Activated naive CD4-positive, alpha-beta T cell treated with anti-CD3 and anti-CD28 coated beads, Interleukin-2, amount 50 U/mL, for 24 hours (primary cell): ENCODE measurements around the gene ASXL3.

Experiments
- H3K27ac Mint-ChIP-seq: one replicate; pipeline ENCODE4 v1.8.0; 2021; ENCODE audit warnings: mild to moderate bottlenecking, mixed read lengths
- H3K27me3 Mint-ChIP-seq: one replicate; pipeline ENCODE4 v1.8.0; 2021; ENCODE audit warnings: mixed read lengths
- H3K36me3 Mint-ChIP-seq: one replicate; pipeline ENCODE4 v1.8.0; 2021; ENCODE audit warnings: mixed read lengths
- H3K4me1 Mint-ChIP-seq: one replicate; pipeline ENCODE4 v1.8.0; 2021; ENCODE audit warnings: mixed read lengths
- H3K4me3 Mint-ChIP-seq: one replicate; pipeline ENCODE4 v1.8.0; 2021; ENCODE audit warnings: mild to moderate bottlenecking, mixed read lengths
- H3K9me3 Mint-ChIP-seq: one replicate; pipeline ENCODE4 v1.8.0; 2021; ENCODE audit warnings: mixed read lengths

ASXL3 gene

DNA sequence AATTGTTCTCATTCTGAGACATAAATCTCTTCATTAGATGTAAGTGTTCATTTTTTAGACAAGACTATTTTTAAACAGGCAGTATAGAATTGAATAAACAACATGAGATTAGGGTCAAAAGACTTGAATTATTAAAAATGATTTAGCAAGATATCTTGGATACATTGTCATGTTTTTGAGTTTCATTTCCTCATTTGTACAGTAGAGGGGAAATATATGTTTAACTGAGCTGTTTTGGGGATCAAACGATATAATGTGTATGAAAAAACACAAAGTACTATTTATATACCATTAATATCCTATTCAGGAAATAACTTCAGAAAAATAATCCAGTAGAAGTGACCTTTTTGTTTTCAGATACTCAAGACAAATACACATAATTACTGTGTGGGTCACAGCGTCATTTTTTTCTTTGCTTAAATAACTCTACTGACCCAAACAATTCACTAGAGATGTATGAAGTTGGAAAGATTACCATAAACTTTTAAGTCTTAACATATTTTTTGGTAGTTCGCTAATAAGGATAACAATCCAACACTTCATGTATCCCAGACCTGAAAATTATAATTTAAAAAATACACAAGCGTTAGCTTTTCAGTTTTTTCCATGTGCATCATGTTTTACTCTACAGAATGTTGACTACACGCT is 896 bp upstream of the ASXL3 start:
- peaks cover 20% of the 10 kb centered on the region for H3K27me3 Mint-ChIP-seq
- H3K4me1 Mint-ChIP-seq = peaks cover 5% of the 10 kb centered on the region
- no peak overlapping the region for H3K27ac Mint-ChIP-seq
- no peak overlapping the region for H3K4me3 Mint-ChIP-seq
- peaks cover 5% of the 10 kb centered on the region for H3K9me3 Mint-ChIP-seq
- H3K36me3 Mint-ChIP-seq = peaks cover 3% of the 10 kb centered on the region

DNA sequence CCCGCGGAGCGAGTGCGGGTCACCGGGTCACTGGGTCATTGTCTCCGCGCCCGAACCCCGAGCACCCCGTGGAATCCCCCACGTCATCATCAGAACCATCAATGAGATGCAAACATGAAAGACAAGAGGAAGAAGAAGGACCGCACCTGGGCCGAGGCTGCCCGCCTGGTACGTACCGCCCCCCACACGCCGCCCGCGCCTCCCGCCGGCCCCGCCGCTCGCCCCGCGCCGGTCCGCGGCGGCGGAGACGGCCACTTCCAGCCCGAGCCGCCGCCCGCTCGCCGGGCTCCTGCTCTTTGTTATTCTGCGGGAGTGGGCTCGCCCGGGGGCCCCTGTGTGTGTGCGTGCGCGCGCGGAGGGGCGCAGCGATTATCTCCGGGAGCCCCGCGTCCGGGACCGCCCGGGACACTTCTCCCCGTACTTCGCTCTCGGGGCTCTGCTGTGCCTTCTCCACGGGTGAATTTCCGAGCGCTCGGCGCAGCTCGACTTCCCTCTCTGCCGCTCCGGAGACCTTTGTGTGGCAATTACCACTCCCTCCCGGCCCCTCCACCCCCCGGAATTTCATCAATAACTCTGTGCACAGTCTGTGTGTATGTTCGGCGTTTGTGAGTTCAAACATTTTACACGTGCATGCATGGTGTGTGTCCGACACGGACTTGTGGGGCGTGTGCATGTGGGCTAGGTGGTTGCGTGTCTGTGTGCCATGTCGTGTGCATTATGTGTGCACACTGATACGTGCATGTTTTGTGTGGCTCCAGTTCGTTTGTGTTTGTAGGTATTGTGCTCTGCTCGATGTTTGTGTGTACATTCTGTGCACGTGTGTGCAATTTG is 714 bp downstream of the ASXL3 start:
- no peak overlapping the region for H3K27ac Mint-ChIP-seq
- peaks cover 5% of the 10 kb centered on the region for H3K4me1 Mint-ChIP-seq
- peaks cover 5% of the 10 kb centered on the region for H3K9me3 Mint-ChIP-seq
- no peak overlapping the region for H3K4me3 Mint-ChIP-seq
- H3K27me3 Mint-ChIP-seq = peaks cover 20% of the 10 kb centered on the region
- H3K36me3 Mint-ChIP-seq = peaks cover 3% of the 10 kb centered on the region

DNA sequence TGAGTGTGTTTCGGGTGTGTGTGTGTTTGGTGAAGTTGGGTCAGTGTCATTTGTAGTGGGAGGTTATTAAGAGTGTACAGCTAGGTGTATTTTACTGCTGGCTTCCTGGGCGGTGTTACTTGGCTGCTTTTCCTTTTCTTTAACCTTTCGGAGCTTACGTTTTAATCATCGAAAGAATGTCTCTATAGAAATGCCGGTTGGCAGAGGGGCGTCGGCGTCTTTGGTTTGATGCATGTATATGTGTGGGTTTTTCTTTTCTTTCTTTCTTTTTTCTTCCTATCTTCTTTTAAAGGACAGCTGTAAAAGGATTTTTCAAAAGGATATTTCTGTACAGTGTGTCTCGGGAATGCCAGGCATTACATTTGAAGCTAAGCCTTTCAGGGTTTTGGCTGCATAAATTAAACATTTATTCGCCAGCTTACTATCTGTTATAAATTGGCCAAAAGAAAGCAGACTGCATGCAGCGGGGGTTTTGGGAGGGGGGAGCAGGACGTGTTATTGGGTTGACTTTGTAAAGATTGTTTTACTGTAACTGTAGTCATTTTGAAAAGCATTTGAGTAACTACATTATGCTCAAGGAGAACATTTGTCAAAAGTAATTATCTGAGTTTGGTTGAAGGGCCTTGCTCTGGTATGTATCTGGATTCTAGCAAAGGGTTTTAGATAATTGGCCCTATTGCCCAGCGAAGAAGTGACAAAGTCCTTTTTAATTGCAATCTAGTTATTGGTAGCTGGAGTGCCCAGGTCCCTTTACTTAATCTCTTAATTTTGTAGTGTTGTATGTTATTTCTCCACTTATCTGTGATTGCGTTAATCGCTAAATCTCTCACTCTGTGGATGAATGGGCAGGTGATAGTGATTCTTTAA is 1.6 kb downstream of the ASXL3 start:
- Mint-ChIP-seq H3K9me3 (peaks cover 5% of the 10 kb centered on the region), H3K36me3 (peaks cover 3% of the 10 kb centered on the region), H3K27ac (no peak overlapping the region), H3K4me1 (peaks cover 5% of the 10 kb centered on the region), H3K27me3 (peaks cover 20% of the 10 kb centered on the region), H3K4me3 (no peak overlapping the region)

DNA sequence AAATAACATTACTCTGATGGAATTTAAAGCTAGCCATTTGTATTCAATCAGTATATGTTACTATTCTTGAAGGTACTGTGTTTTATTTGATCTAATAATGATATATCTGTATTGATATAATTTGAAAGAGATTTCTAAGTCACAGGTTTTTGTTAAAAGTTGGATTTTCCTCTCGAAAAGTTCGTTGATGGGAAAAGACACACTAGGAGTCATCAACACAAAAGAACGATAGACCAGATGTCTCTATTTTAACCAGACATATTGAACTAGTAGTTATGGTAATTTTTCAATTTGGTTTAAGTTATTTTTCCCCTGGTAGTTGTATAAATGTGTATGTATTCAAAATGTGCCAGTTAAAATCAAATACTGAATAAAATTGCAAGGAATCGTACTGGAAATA is 2.5 kb downstream of the ASXL3 start:
- H3K4me3 Mint-ChIP-seq = no peak overlapping the region
- H3K36me3 Mint-ChIP-seq = peaks cover 3% of the 10 kb centered on the region
- H3K27ac Mint-ChIP-seq = no peak overlapping the region
- H3K4me1 Mint-ChIP-seq = peaks cover 5% of the 10 kb centered on the region
- peaks cover 5% of the 10 kb centered on the region for H3K9me3 Mint-ChIP-seq
- peaks cover 20% of the 10 kb centered on the region for H3K27me3 Mint-ChIP-seq

DNA sequence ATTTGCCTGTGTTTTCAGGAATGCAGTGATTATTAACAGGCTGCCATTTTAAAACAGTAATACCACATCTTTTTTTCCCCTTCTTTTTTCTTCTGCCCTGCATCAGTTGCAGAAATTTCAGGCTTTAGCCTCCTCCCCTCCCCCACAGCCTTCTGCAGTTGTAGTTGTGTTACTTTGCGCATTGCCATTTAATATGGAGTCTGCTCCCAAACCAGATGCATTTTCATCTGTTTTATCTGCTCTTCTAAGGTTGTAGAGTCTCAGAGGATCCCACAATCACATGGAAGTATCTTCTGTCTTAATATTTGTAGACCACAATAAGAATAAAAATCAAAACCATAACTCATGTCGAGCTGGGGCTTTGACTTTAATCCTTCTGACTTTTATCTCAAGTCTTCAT is 3.8 kb downstream of the ASXL3 start:
- Mint-ChIP-seq H3K9me3 (peaks cover 6% of the 10 kb centered on the region), H3K27me3 (peaks cover 14% of the 10 kb centered on the region), H3K4me3 (no peak overlapping the region), H3K36me3 (peaks cover 3% of the 10 kb centered on the region), H3K27ac (no peak overlapping the region), H3K4me1 (peaks cover 5% of the 10 kb centered on the region)

DNA sequence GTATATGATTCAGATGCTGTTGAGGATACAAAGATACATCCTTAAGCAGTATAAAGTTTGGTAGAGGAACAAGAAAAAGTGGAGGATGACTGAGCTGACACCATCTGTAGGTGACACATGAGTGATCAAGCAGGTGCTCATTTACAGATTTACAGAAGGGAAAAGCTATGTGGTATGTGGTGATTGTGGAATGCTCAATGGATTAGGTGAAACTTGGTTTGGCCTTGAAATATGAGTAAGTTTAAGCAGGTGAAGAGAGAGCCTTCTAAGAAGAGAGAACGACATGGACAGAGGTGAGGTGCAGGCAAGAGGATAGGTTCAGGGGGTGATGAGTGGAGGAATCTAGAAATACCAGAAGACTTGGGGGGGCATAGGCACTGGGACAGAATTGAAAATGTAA is 5.9 kb downstream of the ASXL3 start:
- peaks cover 8% of the 10 kb centered on the region for H3K27me3 Mint-ChIP-seq
- peaks cover 7% of the 10 kb centered on the region for H3K9me3 Mint-ChIP-seq
- no peaks in the 10 kb centered on the region for H3K36me3 Mint-ChIP-seq
- no peaks in the 10 kb centered on the region for H3K4me1 Mint-ChIP-seq
- H3K4me3 Mint-ChIP-seq = no peak overlapping the region
- H3K27ac Mint-ChIP-seq = no peak overlapping the region

DNA sequence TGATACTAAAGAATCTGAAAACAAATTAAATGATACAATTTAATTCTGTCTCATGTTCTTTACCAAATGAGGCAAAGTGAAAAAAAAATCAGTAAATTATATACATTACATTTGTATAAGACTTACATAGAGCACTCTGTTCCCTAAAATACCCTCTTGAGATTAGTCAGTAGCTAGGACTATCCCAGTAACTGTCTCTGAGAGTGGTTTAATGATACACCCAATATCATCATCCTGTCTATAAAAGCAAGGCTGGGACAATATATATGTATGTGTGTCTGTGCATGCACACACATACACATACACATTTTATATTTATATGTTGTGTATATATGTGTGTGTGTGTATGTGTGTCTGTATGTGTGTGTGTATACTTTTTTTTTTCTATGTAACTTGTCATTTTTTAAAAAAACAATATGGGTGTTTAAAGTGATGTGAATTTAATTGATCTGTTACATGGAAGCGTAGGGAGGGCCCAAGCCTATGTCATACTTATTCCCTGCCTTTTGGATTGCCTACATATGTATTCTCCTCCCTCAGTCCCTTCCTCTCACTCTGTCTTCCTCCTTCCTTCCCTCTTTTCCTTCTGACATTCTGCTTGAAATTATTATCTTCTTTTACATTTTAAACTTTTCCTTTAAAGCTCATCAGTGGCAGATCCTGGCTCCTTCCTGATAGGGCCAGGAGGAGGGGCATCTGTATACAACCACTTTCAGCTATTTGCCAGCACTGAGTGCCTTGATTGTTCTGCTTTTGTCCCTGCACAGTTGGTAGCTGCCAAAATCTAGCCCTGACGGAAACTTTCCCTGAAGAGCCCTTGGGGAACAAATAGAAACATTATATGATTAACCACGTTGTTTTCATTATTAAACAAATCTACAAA is 6.8 kb downstream of the ASXL3 start:
- H3K27me3 Mint-ChIP-seq = peaks cover 8% of the 10 kb centered on the region
- H3K9me3 Mint-ChIP-seq = peaks cover 7% of the 10 kb centered on the region
- no peaks in the 10 kb centered on the region for H3K36me3 Mint-ChIP-seq
- H3K4me3 Mint-ChIP-seq = no peak overlapping the region
- no peak overlapping the region for H3K27ac Mint-ChIP-seq
- no peaks in the 10 kb centered on the region for H3K4me1 Mint-ChIP-seq

DNA sequence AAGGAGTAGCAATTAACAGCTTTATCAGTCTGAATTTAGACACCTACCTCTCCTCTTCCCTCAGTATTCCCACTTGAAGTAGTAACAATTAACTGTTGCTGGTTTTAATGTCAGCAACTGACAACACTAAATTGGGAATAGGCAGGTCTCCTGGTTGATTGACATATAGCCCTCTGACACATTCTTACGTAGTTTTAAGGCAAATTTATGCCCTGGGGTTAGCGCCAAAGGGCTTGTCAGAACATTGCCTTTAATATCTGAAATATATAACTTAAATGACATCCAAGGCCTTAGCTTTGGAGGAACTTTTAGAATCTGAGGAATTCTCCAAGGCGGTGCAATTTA is 7.4 kb downstream of the ASXL3 start:
- H3K36me3 Mint-ChIP-seq = no peaks in the 10 kb centered on the region
- no peaks in the 10 kb centered on the region for H3K4me1 Mint-ChIP-seq
- H3K9me3 Mint-ChIP-seq = peaks cover 7% of the 10 kb centered on the region
- no peak overlapping the region for H3K27ac Mint-ChIP-seq
- H3K4me3 Mint-ChIP-seq = no peak overlapping the region
- peaks cover 8% of the 10 kb centered on the region for H3K27me3 Mint-ChIP-seq

DNA sequence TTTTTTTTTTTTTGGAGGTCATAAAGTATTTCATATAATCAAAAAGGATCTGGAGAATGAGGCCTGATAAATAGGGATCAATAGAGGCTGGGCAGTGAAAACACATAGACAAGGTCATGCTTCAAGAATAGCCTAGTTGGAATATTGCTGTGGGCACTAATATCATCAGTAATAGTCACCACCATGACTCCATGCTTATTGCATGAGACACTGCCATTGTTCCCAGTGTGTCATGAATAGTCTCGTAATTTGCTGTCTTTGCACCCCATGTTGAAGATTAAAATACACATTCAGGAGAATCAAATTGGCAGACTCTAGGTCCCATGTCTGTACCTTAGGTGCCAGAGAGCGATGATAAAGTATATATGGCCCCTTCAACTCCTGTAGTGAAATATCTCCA is 10.3 kb downstream of the ASXL3 start:
- Mint-ChIP-seq H3K27ac (no peak overlapping the region), H3K4me3 (no peak overlapping the region), H3K27me3 (no peaks in the 10 kb centered on the region), H3K36me3 (no peaks in the 10 kb centered on the region), H3K4me1 (no peaks in the 10 kb centered on the region), H3K9me3 (peaks cover 12% of the 10 kb centered on the region)

DNA sequence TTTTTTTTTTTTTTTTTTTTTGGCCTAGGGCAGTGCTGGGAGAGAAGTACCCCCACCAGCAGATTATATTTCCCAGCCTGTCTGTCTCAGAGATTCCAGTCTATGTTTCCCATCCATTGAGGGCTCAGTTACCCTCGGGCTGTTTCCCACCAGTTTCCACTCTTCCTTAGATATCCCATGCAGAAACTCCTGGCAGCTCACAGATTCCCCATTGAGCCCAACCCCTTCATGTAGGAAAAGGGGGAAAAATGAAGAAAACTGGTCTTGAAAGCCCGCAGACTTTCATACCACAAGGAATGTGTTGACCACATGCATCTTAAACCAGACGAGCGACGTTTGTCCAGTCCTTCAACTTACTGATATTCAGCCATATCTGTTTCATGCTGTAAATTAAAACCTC is 15.2 kb downstream of the ASXL3 start:
- Mint-ChIP-seq H3K4me3 (no peak overlapping the region), H3K27ac (no peak overlapping the region), H3K27me3 (no peaks in the 10 kb centered on the region), H3K4me1 (no peaks in the 10 kb centered on the region), H3K36me3 (no peaks in the 10 kb centered on the region), H3K9me3 (peaks cover 5% of the 10 kb centered on the region)

DNA sequence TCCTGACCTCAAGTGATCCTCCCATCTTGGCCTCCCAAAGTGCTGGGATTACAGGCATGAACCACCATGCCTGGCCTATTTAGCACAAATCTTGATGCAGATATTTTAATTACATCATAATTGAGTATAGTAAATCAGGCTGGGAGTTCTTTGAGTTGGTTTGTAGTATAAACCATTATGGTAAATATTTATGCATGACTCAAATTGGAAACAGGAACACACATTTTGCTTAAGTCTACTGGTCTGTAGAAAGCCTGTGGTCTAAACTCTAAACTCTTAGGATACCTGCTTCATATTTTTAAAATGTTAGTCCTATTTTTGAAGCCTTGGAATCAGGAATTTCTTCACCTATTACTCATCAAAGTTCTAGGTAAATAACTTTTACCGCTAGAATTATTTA is 16.8 kb downstream of the ASXL3 start:
- H3K4me1 Mint-ChIP-seq = no peaks in the 10 kb centered on the region
- no peaks in the 10 kb centered on the region for H3K27me3 Mint-ChIP-seq
- H3K36me3 Mint-ChIP-seq = no peaks in the 10 kb centered on the region
- H3K4me3 Mint-ChIP-seq = no peak overlapping the region
- no peak overlapping the region for H3K27ac Mint-ChIP-seq
- peaks cover 5% of the 10 kb centered on the region for H3K9me3 Mint-ChIP-seq

DNA sequence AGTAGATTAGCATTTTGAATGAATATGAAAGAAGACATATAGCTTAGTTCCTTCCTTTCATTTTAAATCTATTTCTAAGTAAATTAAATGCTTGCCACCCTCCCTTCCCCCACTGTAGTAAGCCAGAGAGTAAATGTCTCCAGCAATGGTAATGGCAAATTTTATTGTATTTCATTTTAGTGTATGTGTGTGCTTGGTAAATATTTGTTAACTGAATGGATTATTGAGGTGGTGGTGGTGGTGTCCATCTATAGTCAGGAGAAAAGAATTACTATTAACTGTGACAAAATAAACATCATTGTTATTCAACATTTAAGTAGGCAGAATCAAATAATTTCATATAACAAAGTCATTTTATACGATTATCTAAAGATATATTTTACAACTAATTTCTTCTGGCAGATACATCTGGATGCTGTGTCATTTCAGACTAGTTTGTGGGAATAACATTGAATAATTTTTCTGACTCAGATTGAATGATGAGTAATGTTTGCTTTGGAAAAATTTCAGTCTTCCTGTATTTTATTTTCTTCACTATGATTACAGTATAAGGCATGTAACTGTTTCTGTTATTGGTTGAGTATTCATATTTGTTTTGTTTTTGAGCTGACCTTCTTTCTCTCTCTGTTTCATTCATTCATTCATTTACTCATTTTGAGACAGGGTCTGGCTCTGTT is 18.3 kb downstream of the ASXL3 start:
- H3K4me3 Mint-ChIP-seq = no peak overlapping the region
- no peaks in the 10 kb centered on the region for H3K27me3 Mint-ChIP-seq
- H3K9me3 Mint-ChIP-seq = peaks cover 5% of the 10 kb centered on the region
- no peaks in the 10 kb centered on the region for H3K36me3 Mint-ChIP-seq
- no peak overlapping the region for H3K27ac Mint-ChIP-seq
- H3K4me1 Mint-ChIP-seq = no peaks in the 10 kb centered on the region

DNA sequence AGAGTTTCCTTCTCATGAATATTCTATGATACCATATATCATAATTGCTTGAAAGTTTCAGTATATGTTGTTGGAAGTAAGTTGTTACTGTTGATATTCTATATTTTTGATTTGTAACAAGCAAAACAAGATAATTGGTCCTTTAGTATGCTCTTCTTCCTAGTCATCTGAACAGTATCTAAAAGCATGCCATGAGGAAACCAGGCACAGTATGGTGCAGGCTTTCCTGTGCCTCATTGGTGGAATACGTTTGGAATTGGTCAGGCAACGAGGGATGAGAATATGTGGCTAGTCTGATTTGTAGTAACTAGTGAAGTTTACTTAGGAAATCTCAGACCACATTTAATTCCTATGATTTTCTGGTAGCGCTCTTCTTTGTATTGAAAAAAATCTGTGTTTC is 22.8 kb downstream of the ASXL3 start:
- Mint-ChIP-seq H3K4me3 (no peak overlapping the region), H3K9me3 (peaks cover 3% of the 10 kb centered on the region), H3K4me1 (no peaks in the 10 kb centered on the region), H3K36me3 (no peaks in the 10 kb centered on the region), H3K27me3 (no peaks in the 10 kb centered on the region), H3K27ac (no peak overlapping the region)

DNA sequence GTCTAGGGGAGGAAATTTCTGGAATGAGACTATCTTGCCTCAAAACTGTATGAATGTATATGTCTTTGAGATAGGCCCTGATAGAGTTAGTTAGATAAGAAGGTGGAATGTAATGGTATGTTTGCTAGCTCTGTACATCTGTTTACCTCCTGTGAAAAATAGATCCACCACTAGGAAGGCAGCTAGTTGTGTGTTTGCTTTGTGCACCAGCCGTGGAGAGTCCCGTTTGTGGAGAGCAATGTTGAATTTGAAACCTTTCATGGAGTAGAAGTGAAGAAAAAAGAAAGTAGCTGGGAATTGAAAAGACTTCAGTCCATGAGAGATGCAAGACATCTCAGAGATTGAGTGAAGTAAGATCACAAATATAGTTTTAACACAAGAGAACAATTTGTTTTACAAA is 25.4 kb downstream of the ASXL3 start:
- H3K4me3 Mint-ChIP-seq = no peak overlapping the region

DNA sequence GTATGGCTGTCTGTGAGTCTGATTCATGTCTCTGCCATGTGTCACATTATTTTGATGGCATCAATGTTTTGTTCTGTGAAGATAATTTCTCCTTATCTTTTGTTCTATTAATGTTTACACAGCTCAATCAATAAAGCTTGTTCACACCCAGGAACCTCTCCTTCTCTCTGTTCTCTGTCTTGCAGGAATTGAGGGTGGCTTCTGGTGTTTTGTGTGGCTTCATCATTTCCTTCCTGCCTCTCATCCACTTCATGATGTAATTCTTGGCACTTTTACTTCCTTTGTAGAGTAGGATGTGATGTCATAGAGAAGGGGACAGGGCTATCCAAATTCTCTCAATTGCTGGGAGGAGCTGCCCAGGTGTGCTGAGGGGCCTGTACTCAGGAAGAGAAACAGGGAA is 27.2 kb downstream of the ASXL3 start:
- Mint-ChIP-seq H3K4me1 (no peaks in the 10 kb centered on the region), H3K36me3 (no peaks in the 10 kb centered on the region), H3K9me3 (peaks cover 4% of the 10 kb centered on the region), H3K27me3 (no peaks in the 10 kb centered on the region), H3K4me3 (no peak overlapping the region), H3K27ac (no peak overlapping the region)

More for the DNA sequence above, 25.4 kb downstream of the ASXL3 start:
- no peaks in the 10 kb centered on the region for H3K4me1 Mint-ChIP-seq
- no peaks in the 10 kb centered on the region for H3K36me3 Mint-ChIP-seq
- H3K27ac Mint-ChIP-seq = no peak overlapping the region
- peaks cover 4% of the 10 kb centered on the region for H3K9me3 Mint-ChIP-seq
- no peaks in the 10 kb centered on the region for H3K27me3 Mint-ChIP-seq
